Activated T-helper 1 cell treated with anti-CD3 and anti-CD28 coated beads, Interleukin-2, amount 50 U/mL, for 16 hours (primary cell): ENCODE results near the gene PCK2.

Source experiments
- DNase-seq, 2 donors: peaks; one replicate each; pipeline ENCODE4 v3.0.0-alpha.2; 2020; ENCODE audit warnings: low read depth in 1 of 2, low spot score in 1 of 2

The PCK2 gene

DNA sequence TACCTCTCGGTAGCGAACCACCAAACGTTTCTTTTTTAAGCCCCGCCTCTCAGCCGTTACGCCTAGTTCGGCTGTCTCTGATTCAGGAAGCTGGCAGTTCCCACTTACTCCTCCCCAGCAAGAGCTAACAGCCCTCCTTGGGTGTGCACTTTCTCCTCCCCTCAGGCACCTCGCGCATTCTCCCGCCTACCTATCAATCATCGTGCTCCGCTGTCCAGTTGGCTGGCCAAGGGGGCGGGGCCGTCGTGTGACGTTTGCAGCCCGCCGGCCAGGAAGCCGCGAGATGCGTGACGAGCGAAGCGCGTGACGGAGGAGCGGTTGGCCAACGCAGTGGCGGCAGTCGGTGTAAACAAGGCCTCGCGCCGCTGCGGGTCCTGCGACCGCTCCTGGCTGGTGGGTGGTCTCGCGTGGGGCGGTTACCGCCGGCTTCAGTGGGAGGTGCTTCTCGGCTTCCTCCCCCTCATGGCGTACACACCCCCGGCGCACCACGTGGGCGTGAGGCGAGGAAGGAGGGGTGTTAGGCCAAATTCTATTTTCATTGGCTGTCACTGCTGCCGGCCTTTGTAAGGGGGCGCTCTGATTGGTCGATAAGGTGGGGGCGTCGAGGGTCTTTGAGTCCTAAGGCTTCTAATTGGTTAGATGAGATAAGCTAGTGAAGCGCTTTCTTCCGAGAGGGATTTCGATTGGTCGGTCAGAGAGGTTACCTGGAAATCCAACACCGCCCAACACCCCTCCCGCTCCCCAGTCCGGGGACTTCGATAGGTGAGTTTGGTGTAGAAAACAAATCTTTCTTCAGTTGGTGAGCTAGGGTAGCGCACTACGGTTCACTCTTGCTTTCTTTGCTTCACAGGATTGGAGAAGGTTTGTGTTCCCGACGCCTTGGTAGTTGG lies 20.7 kb downstream of the PCK2 start, which contains the start of the genes DCAF11 and NRL:
DCAF11 (plus strand) TSS at position 246 of the 890 bp plus-strand sequence. CDS start 818 bp downstream, outside the sequence.
NRL (minus strand) TSS at position 418 of the 890 bp plus-strand sequence. CDS start 32,101 bp downstream, outside the sequence.
- DNase-seq: peak; percentile 93 to 96

DNA sequence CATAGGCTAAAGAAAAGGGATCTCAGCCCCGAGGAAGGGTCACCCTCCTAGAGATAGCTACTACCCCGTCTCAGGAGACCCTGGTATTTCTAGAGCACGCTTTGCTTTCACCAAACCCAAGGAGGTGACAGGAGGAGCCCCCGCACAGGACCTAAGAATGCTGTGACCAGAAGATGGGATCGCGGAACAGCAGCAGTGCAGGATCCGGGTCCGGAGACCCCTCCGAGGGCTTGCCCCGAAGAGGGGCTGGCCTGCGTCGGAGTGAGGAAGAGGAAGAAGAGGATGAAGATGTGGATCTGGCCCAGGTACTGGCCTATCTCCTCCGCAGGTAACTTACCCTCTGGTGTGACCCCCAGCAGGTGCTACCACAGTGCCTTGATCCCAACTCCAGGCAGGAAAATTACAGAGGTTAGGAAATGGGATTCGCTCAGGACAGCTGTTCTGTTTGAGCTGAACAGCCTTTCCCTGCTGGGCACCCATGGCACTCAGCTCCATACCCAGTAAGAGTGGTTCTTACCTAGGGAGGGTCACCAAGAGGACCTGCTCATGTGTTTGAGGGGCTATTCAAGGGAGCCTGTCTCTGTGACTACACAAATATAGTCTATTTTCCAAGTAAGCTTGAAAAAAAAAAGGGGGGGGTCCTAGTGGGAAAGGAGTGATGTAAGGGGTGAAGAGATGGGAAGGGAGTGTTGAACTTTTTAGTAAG lies 21.5 kb downstream of the PCK2 start:
- DNase-seq: no peak

GRCh38 chr14:24116128-24116814 lies 22.2 kb downstream of the PCK2 start:
- no peak for DNase-seq

GRCh38 chr14:24117179-24117578 lies 23.1 kb downstream of the PCK2 start:
- DNase-seq: no peak

- no peak for DNase-seq
Observed at GRCh38 chr14:24119691-24120090, 25.6 kb downstream of the PCK2 start.

DNA sequence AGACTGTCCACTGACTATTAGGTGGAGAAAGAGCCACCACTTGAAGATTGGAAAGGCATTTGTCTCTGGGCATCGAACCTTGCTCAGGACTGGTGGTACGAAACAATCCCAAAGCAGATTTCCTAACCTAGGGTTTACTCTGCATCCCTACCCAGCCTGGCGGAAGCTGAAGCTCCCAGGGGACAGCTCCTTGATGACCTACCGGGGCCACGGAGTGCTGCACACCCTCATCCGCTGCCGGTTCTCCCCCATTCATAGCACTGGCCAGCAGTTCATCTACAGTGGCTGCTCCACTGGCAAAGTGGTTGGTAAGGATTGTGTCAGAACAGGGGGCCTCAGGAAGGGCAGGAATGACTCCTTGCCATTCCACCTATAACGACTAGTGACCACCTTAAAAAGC lies 27.1 kb downstream of the PCK2 start:
- DNase-seq: no peak

DNA sequence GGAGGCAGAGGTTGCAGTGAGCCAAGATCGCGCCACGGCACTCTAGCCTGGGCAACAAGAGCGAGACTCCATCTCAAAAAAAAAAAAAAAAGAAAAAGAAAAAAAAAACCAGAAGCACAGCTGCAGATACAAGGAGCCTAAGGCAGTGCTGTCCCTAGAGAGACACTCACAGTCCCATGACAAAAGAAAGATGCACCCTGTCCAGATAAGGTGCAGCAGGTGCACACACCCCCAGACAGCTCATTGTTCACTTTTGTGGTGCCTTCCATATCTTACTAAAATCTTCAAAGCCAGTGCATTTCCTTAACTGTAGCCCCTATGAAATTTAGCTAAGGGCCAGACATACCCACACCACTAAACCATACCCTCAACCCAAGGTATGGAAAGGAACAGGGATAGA lies 28.3 kb downstream of the PCK2 start:
- DNase-seq: no peak

DNA sequence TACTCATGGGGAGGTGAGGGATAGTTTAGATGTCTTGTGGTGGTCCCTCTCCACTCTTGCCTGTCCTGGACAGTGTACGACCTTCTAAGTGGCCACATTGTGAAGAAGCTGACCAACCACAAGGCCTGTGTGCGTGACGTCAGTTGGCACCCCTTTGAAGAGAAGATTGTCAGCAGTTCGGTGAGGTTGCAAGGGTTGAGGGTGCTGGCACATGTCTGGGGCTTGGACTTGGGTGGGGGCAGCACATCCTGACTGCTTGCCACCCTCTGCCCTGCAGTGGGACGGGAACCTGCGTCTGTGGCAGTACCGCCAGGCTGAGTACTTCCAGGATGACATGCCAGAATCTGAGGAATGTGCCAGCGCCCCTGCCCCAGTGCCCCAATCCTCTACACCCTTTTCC lies 28.8 kb downstream of the PCK2 start:
- no peak for DNase-seq

DNA sequence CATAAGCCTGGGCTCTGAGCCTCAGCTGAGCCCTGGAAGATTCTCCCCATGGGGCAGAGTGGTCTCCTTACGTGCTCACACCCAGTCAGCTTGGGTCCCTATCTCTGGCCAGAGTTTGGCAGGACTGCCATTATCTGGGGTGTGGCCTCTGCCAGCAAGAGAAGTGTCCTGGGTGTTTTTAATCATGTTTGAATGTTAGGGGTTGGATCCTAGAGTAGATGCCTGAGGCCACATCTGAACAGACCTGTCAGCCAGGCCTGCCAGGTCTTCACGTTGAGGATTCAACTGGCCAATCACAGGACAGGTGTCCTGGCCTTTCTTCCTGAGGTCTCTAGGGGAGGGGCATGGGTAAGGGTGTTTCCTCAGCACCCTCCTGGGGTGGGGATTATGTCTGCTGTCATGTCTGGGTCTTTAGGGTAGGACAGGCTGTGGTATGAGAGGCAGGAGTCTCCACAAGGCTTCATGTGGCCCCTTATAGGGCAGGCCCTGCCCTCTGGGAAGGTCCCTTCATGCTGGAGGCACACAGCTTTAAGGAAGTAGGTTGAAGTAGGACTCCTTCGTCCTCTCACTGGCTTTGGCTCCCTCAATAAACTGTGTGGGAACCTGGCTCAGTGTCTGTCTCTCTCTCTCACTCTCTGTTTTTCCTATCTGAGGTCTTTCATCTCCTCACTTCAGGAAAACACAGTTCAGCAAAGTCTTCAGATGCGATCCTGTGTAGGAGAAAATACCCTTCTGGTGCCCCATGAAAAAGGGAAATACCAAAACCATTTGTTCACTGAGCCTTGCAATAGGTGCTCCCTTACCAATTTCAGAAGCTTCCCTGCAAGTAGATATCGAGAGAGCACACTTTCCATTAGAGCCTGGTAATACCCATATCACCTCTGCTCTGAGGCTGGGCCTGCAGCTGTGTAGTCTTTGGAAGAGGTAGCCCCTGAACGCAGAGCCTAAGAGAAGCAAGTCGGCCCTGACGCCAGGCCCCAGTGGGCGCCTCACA lies 29.6 kb downstream of the PCK2 start:
- DNase-seq: no peak

DNA sequence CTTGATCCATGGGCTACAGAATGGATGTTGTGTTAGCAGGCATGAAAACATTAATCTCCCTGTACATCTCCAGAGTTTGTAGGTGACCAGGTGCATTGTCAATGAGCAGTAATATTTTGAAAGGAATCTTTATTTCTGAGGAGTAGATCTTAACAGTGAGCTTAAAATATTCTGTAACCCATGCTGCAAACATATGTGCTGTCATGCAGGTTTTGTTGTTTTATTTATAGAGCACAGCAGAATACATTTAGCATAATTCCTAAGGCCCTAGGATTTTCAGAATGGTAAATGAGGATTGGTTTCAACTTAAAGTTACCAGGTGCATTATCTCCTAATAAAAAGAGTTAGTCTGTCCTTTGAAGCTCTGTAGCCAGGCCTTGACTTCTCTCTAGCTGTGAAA lies 32.8 kb downstream of the PCK2 start:
- DNase-seq: no peak

GRCh38 chr14:24127673-24128072 lies 33.6 kb downstream of the PCK2 start:
- DNase-seq: no peak

DNA sequence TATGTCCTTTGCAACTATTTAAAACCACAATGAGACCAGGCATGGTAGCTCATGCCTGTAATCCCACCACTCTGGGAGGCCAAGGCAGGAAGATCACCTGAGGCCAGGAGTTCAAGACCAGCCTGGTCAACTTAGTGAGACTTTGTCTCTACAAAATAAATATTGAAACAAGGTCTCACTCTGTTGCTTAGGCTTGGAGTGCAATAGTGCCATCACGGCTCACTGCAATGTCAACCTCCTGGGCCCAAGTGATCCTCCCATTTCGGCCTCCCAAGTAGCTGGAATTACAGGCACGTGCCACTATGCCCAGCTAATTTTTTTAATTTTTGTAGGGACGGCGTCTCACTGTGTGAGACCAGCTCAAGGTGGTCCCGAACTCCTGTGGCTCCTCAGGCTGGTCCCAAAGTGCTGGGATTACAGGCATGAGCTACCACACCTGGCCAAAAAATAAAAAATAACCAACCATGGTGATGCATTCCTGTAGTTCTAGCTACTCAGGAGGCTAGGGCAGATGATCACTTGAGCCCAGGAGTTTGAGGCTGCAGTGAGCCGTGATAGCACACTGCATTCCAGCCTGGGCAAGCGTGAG lies 35.4 kb downstream of the PCK2 start:
- DNase-seq: no peak

GRCh38 chr14:24130380-24130716 lies 36.2 kb downstream of the PCK2 start, which contains the start of gene FITM1:
TSS of gene FITM1 (plus strand) at chr14:24130659. CDS start at chr14:24131564, 905 bp downstream.
- DNase-seq: no peak

GRCh38 chr14:24130717-24131548 lies 36.8 kb downstream of the PCK2 start:
- no peak for DNase-seq

- no peak for DNase-seq
Observed at GRCh38 chr14:24131549-24131966, 37.4 kb downstream of the PCK2 start.

DNA sequence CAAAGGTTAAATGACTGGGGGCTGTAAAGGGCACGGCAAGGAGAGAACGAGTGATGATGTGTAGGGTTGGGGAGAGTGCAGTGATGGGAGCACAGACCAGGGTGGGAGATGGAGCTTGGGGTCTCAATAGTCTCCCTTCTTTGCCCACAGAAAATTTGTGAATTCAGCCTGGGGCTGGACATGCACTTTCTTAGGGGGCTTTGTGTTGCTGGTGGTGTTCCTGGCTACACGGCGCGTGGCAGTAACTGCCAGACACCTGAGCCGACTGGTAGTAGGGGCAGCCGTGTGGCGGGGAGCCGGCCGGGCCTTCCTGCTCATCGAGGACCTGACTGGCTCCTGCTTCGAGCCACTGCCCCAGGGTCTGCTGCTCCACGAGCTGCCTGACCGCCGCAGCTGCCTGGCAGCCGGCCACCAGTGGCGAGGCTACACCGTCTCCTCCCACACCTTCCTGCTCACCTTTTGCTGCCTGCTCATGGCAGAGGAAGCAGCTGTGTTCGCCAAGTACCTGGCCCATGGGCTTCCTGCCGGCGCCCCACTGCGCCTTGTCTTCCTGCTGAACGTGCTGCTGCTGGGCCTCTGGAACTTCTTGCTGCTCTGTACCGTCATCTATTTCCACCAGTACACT lies 38.1 kb downstream of the PCK2 start:
- DNase-seq: no peak

DNA sequence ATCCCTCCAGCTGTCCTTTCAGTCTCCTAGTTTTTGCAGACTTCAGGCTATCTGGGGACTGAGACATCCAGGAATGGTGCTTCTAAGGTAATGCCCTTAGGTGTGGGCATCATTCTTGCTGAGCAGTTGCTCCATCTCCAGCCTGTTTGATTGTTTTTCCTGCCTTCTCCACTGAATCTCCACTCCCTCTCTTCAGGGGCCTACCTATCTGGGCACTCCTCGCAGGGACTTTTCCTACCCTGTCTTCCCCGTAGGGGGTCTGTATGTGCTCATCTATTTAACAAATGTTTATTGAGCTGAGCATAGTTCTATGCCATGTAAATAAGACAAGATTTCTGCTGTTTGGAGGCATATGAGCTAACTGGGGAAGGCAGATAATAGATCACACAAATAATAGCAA lies 38.9 kb downstream of the PCK2 start:
- no peak for DNase-seq

GRCh38 chr14:24133735-24134134 lies 39.6 kb downstream of the PCK2 start:
- DNase-seq: no peak

- no peak for DNase-seq
Observed at GRCh38 chr14:24135584-24135833, 41.4 kb downstream of the PCK2 start.
